Measurements from ENCODE around the gene CAPN11. TPM values are rescaled to one million over a fixed set of nuclear protein-coding genes. Genes with fewer than 3 reads are reported as not detected.
"Not testable (repeated sequence)": the region's sequence is repeated elsewhere in the genome, so short reads cannot be mapped to it uniquely, and the experiment has no call there.

Gene CAPN11
- total RNA-seq, 6 experiments from 2014 or later = 0.22 to 0.31 TPM; not detected in 4

GRCh38 chr6:44138717-44139350 is 19.8 kb upstream of the CAPN11 start:
- TF ChIP-seq POLR2A (IDR thresholded peaks at IDR 0.05) = no peak
- TF ChIP-seq, protein P1, sequence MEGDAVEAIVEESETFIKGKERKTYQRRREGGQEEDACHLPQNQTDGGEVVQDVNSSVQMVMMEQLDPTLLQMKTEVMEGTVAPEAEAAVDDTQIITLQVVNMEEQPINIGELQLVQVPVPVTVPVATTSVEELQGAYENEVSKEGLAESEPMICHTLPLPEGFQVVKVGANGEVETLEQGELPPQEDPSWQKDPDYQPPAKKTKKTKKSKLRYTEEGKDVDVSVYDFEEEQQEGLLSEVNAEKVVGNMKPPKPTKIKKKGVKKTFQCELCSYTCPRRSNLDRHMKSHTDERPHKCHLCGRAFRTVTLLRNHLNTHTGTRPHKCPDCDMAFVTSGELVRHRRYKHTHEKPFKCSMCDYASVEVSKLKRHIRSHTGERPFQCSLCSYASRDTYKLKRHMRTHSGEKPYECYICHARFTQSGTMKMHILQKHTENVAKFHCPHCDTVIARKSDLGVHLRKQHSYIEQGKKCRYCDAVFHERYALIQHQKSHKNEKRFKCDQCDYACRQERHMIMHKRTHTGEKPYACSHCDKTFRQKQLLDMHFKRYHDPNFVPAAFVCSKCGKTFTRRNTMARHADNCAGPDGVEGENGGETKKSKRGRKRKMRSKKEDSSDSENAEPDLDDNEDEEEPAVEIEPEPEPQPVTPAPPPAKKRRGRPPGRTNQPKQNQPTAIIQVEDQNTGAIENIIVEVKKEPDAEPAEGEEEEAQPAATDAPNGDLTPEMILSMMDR (IDR thresholded peaks at IDR 0.05) = no peak
- Histone ChIP-seq H3K36me3 (peaks cover 0 to 26% (median 8%) of the 10 kb centered on the region in 4 donors), H3K4me1 (peaks cover 0 to 17% (median 5%) of the 10 kb centered on the region in 4 donors), H3K9me3 (no peaks in the 10 kb centered on the region), H3K4me3 (no peak overlapping the region), H3K27me3 (no peaks in the 10 kb centered on the region), H3K27ac (no peak overlapping the region)
- WGBS (ENCODE audit: insufficient coverage, low coverage, low lambda C conversion rate, missing lambda C conversion rate) = 50% methylated on average over 3 of the region's 6 CpGs
- ATAC-seq (no peak), DNase-seq (no peak)
- intact Hi-C loops (cut with DNase I) = no loop called here

DNA sequence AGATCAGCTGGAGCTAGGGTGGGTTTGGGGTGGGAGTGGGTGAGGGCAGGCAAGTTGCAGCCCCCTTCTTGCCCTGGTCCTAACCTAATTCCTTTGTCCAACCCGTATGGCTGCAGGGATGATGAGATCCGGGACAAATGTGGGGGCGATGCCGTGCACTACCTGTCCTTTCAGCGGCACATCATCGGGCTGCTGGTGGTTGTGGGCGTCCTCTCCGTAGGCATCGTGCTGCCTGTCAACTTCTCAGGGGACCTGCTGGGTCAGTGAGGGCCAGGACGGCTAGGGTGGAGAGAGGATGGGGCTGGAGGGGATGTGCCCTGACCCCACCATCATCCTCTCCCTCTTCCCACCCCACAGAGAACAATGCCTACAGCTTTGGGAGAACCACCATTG is 19.3 kb upstream of the CAPN11 start:
- H3K27me3 ChIP-seq = no peaks in the 10 kb centered on the region
- H3K27ac ChIP-seq = no peak overlapping the region
- WGBS (ENCODE audit: insufficient coverage, low coverage, low lambda C conversion rate, missing lambda C conversion rate) = 80% methylated on average over 3 of the region's 10 CpGs
- peaks cover 0 to 22% (median 6%) of the 10 kb centered on the region in 4 donors for H3K4me1 ChIP-seq
- ATAC-seq (no peak), DNase-seq (no peak)
- intact Hi-C loops (cut with DNase I) = no loop called here
- no peaks in the 10 kb centered on the region for H3K9me3 ChIP-seq
- H3K36me3 ChIP-seq = peaks cover 0 to 26% (median 10%) of the 10 kb centered on the region in 4 donors
- no peak overlapping the region for H3K4me3 ChIP-seq
- TF ChIP-seq, protein P1 (IDR thresholded peaks at IDR 0.05) = no peak
- TF ChIP-seq POLR2A (IDR thresholded peaks at IDR 0.05) = no peak

DNA sequence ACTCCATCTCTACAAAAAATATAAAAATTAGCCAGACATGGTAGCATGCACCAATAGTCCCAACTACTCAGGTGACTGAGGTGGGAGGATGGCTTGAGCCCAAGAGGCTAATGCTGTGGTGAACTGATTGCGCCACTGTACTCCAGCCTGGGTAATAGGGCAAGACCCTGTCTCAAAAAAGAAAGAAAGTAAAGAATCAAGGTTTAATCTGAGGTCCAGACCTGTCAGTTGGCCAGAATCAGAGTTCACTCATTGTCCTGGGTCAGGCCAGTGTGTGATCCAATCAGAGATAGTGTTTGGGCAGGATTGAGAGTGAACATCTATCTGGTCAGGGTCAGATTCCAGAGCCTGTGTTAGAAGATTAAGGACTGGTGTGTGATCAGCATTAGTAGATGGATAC is 15.8 kb upstream of the CAPN11 start:
- WGBS (ENCODE audit: insufficient coverage, low coverage, low lambda C conversion rate, missing lambda C conversion rate) = 11% methylated on average over 1 of the region's 1 CpG
- DNase-seq (peak in 1 of 3 donors; percentile 76), ATAC-seq (peak; percentile 80 to 96 (median 92))
- Histone ChIP-seq H3K4me3 (no peak overlapping the region), H3K36me3 (peaks cover 0 to 37% (median 14%) of the 10 kb centered on the region in 4 donors), H3K9me3 (no peaks in the 10 kb centered on the region), H3K27ac (peak overlapping the region in 1 of 3 donors; percentile 55), H3K4me1 (peaks cover 0 to 28% (median 6%) of the 10 kb centered on the region in 4 donors), H3K27me3 (no peaks in the 10 kb centered on the region)
- intact Hi-C loops (cut with DNase I) = no loop called here
- TF ChIP-seq, protein P1 (IDR thresholded peaks at IDR 0.05) = no peak

GRCh38 chr6:44143731-44144130 is 14.9 kb upstream of the CAPN11 start:
- no peak overlapping the region for H3K4me3 ChIP-seq
- DNase-seq (no peak), ATAC-seq (no peak)
- H3K27ac ChIP-seq = peak overlapping the region in 1 of 3 donors; percentile 8
- H3K4me1 ChIP-seq = peaks cover 0 to 28% (median 6%) of the 10 kb centered on the region in 4 donors
- H3K36me3 ChIP-seq = peaks cover 0 to 44% (median 18%) of the 10 kb centered on the region in 4 donors
- 100% methylated on average over 1 of the region's 1 CpG for WGBS (ENCODE audit: insufficient coverage, low coverage, low lambda C conversion rate, missing lambda C conversion rate)
- TF ChIP-seq POLR2A (IDR thresholded peaks at IDR 0.05) = no peak
- TF ChIP-seq, protein P1 (IDR thresholded peaks at IDR 0.05) = no peak
- intact Hi-C loops (cut with DNase I) = no loop called here
- H3K27me3 ChIP-seq = no peaks in the 10 kb centered on the region
- no peaks in the 10 kb centered on the region for H3K9me3 ChIP-seq

- WGBS (ENCODE audit: insufficient coverage, low coverage, low lambda C conversion rate, missing lambda C conversion rate) = 26% methylated on average over 3 of the region's 3 CpGs
- Histone ChIP-seq H3K4me1 (peaks cover 0 to 28% (median 6%) of the 10 kb centered on the region in 4 donors), H3K36me3 (peaks cover 0 to 52% (median 21%) of the 10 kb centered on the region in 4 donors)
- DNase-seq; H3K27ac ChIP-seq; H3K9me3 ChIP-seq; H3K4me3 ChIP-seq; intact Hi-C loops (cut with DNase I); ATAC-seq; H3K27me3 ChIP-seq: not testable (repeated sequence)
Measured at GRCh38 chr6:44144536-44144935, 14.1 kb upstream of the CAPN11 start.
